Keratinocyte (primary cell): ENCODE measurements around the gene SDK1. TPM values are rescaled to one million over a fixed set of nuclear protein-coding genes. Genes with fewer than 3 reads are reported as not detected.

Experiments
- DNase-seq: peaks from one replicate; pipeline ENCODE4 v3.0.0-alpha.2; 2011; ENCODE audit warnings: low read depth, missing footprints, low spot score
- FAIRE-seq: peaks from 2 replicates; lab custom pipeline; 2011; peaks lifted over from hg19 to GRCh38; lab: Jason Lieb, UNC
- H2AFZ ChIP-seq: 2 replicates; pipeline ENCODE4 v1.6.0; 2012; ENCODE audit warnings: low read length, control low read depth, inconsistent platforms; ENCODE audit not compliant: control insufficient read depth
- H3K27ac ChIP-seq: 2 replicates; pipeline ENCODE4 v1.5.1; 2011; ENCODE audit warnings: low read length; ENCODE audit not compliant: control insufficient read depth, insufficient read depth
- H3K27me3 ChIP-seq: 3 replicates; pipeline ENCODE4 v1.6.0; 2011; ENCODE audit warnings: low read length; ENCODE audit not compliant: control insufficient read depth, insufficient read depth; ENCODE audit errors: extremely low read depth
- H3K36me3 ChIP-seq, 2 experiments: 2 replicates in 1 of 2; 3 replicates in 1 of 2; pipeline ENCODE4 v1.5.1; 2011; ENCODE audit warnings: low read length in 2 of 2, mild to moderate bottlenecking in 1 of 2; ENCODE audit not compliant: control insufficient read depth in 2 of 2, insufficient read depth in 2 of 2; ENCODE audit errors: extremely low read depth in 1 of 2
- H3K4me1 ChIP-seq: 3 replicates; pipeline ENCODE4 v1.5.1; 2011; ENCODE audit warnings: low read length; ENCODE audit not compliant: control insufficient read depth, insufficient read depth; ENCODE audit errors: extremely low read depth
- H3K4me2 ChIP-seq: 3 replicates; pipeline ENCODE4 v1.6.0; 2011; ENCODE audit warnings: low read depth, low read length; ENCODE audit not compliant: control insufficient read depth, insufficient read depth; ENCODE audit errors: extremely low read depth
- H3K4me3 ChIP-seq, 3 experiments: fragments of 200-600 bp in 1 of 3; sonication (generic) in 1 of 3; 2 replicates in 2 of 3; 3 replicates in 1 of 3; pipeline ENCODE4 v1.5.1; 2011 to 2016; ENCODE audit warnings: low read length in 3 of 3, mild to moderate bottlenecking in 3 of 3, control low read depth in 2 of 3, inconsistent platforms in 1 of 3, low read depth in 1 of 3, mixed read lengths in 1 of 3, mixed run types in 1 of 3, moderate library complexity in 1 of 3; ENCODE audit not compliant: control insufficient read depth in 2 of 3, insufficient read depth in 2 of 3; ENCODE audit errors: extremely low read depth in 1 of 3
- H3K79me2 ChIP-seq: 2 replicates; pipeline ENCODE4 v1.6.0; 2012; ENCODE audit warnings: low read length; ENCODE audit not compliant: control insufficient read depth, insufficient read depth
- H3K9ac ChIP-seq: 3 replicates; pipeline ENCODE4 v1.6.0; 2011; ENCODE audit warnings: low read length; ENCODE audit not compliant: control insufficient read depth, insufficient read depth; ENCODE audit errors: extremely low read depth
- H3K9me1 ChIP-seq: 3 replicates; pipeline ENCODE4 v1.6.0; 2011; ENCODE audit warnings: low read length; ENCODE audit not compliant: control insufficient read depth, insufficient read depth; ENCODE audit errors: extremely low read depth
- H3K9me3 ChIP-seq: 2 replicates; pipeline ENCODE4 v1.5.1; 2012; ENCODE audit warnings: low read depth, low read length; ENCODE audit not compliant: control insufficient read depth
- H4K20me1 ChIP-seq: 3 replicates; pipeline ENCODE4 v1.6.0; 2011; ENCODE audit warnings: low read length; ENCODE audit not compliant: control insufficient read depth, insufficient read depth; ENCODE audit errors: extremely low read depth
- EZH2 ChIP-seq: IDR thresholded peaks from one replicate; pipeline ENCODE4 v1.6.1; 2012; ENCODE audit warnings: inconsistent platforms, mild to moderate bottlenecking, low read length, moderate library complexity
- dilution Hi-C: fragments of 300-500 bp; cut with MboI; formaldehyde crosslinking; loops from one replicate; pipeline ENCODE4 v1.7.0; 2020; ENCODE audit warnings: low sequenced_read_pairs; ENCODE audit not compliant: extremely low pct_ligation_motif_present
- polyA plus RNA-seq, 5 experiments: library from polyadenylated mRNA; depleted of rRNA in 3 of 5; stranded (reverse) in 3 of 5; stranded (forward) in 1 of 5; unstranded in 1 of 5; fragments of >200 nt; gene quantifications; 1 replicate in 1 of 5; 2 replicates in 3 of 5; 3 replicates in 1 of 5; pipeline versions ENCODE4 v1.2.1 to v1.2.3, GENCODE V29; 2011 to 2012; ENCODE audit warnings: missing spikeins in 2 of 5, low read depth in 1 of 5, low replicate concordance in 1 of 5
- TF ChIP-seq, protein P1 (sequence below), 3 experiments: IDR thresholded peaks in 1 of 3; conservative IDR thresholded peaks in 1 of 3; optimal IDR thresholded peaks in 1 of 3; 2 replicates in 2 of 3; 3 replicates in 1 of 3; pipeline versions ENCODE3 to v1.5.1; 2011; ENCODE audit warnings: low read length in 3 of 3, mild to moderate bottlenecking in 3 of 3, moderate library complexity in 2 of 3, control low read depth in 1 of 3, inconsistent platforms in 1 of 3; ENCODE audit not compliant: insufficient read depth in 2 of 3; ENCODE audit errors: extremely low read depth in 1 of 3

The SDK1 gene
- polyA plus RNA-seq, 1 donor (not counting 4 experiments of a cell fraction or from before 2014, with no cell fraction given), result 0.66 TPM

GRCh38 chr7:4066206-4066605 is 765.2 kb downstream of the SDK1 start:
- no peak for FAIRE-seq

DNA sequence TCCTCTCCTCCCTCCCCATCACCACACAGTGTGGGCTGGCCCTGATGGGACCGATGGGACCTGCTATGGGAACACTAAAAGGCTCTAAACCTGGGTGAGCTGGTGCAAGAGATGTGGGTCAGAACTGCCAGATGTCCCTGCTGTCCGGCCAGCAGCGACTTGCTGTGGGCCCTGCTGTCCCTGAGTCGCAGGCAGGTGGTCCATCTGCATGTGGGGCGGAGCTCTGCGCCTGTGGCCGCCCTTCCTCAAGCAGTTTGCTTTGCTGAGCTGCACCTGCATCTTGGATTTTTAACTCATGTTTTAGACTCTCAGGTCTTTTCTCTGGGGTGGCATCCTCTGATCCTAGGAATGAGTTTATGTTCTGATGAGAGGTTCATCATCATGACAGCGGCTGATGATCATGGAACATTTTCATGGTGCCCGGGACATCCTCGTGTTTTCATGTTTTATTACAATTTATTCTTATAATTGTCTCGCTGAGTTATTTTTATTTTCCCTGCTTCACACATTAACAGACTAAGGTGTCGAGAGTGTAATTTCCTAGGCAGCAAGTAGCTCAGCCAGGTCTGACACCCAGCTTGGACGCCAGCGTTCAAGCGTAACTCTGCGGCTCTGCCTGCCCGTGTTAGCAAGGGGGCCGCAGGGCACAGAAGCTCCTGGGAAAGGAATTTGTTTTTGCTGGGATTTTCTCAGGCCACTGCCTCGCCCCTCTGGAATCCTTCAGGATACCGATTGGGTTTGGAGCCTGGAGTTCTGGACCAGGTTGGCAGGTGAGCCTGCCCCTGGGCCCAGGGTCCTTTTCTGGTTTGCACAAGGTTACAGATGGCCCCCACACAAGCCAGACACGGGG is 765.8 kb downstream of the SDK1 start:
- H3K27ac ChIP-seq, result no peak overlapping the region
- H3K36me3 ChIP-seq, result peaks cover 0 to 2% of the 10 kb centered on the region in 2 experiments
- no peaks in the 10 kb centered on the region for H3K79me2 ChIP-seq
- FAIRE-seq, result no peak
- H3K4me2 ChIP-seq, result no peak overlapping the region
- H3K9me3 ChIP-seq, result no peaks in the 10 kb centered on the region
- H3K9ac ChIP-seq, result no peak overlapping the region
- dilution Hi-C loops, result no loop called here
- no peak overlapping the region for H2AFZ ChIP-seq
- no peaks in the 10 kb centered on the region for H3K27me3 ChIP-seq
- no peak overlapping the region for H3K4me3 ChIP-seq
- no peaks in the 10 kb centered on the region for H3K4me1 ChIP-seq
- TF ChIP-seq EZH2, result no peak
- TF ChIP-seq, protein P1, sequence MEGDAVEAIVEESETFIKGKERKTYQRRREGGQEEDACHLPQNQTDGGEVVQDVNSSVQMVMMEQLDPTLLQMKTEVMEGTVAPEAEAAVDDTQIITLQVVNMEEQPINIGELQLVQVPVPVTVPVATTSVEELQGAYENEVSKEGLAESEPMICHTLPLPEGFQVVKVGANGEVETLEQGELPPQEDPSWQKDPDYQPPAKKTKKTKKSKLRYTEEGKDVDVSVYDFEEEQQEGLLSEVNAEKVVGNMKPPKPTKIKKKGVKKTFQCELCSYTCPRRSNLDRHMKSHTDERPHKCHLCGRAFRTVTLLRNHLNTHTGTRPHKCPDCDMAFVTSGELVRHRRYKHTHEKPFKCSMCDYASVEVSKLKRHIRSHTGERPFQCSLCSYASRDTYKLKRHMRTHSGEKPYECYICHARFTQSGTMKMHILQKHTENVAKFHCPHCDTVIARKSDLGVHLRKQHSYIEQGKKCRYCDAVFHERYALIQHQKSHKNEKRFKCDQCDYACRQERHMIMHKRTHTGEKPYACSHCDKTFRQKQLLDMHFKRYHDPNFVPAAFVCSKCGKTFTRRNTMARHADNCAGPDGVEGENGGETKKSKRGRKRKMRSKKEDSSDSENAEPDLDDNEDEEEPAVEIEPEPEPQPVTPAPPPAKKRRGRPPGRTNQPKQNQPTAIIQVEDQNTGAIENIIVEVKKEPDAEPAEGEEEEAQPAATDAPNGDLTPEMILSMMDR (optimal IDR thresholded peaks at IDR 0.05 in 1 of 3, IDR thresholded peaks at IDR 0.05 in 1 of 3, conservative IDR thresholded peaks at IDR 0.05 in 1 of 3; ENCODE audit: extremely low read depth in 1 of 3, insufficient read depth in 2 of 3, low read length in 3 of 3), result no peak
- H4K20me1 ChIP-seq, result no peaks in the 10 kb centered on the region
- no peak for DNase-seq
- H3K9me1 ChIP-seq, result no peaks in the 10 kb centered on the region

More at GRCh38 chr7:4066206-4066605, 765.2 kb downstream of the SDK1 start:
- H3K9ac ChIP-seq, result no peak overlapping the region
- H3K9me1 ChIP-seq, result no peaks in the 10 kb centered on the region
- DNase-seq, result no peak
- dilution Hi-C loops, result no loop called here
- no peak overlapping the region for H3K4me3 ChIP-seq
- H3K4me2 ChIP-seq, result no peak overlapping the region
- peaks cover 0 to 2% of the 10 kb centered on the region in 2 experiments for H3K36me3 ChIP-seq
- H3K9me3 ChIP-seq, result no peaks in the 10 kb centered on the region
- H3K4me1 ChIP-seq, result no peaks in the 10 kb centered on the region
- no peaks in the 10 kb centered on the region for H3K79me2 ChIP-seq
- no peak for TF ChIP-seq EZH2
- TF ChIP-seq, protein P1 (optimal IDR thresholded peaks at IDR 0.05 in 1 of 3, IDR thresholded peaks at IDR 0.05 in 1 of 3, conservative IDR thresholded peaks at IDR 0.05 in 1 of 3; ENCODE audit: extremely low read depth in 1 of 3, insufficient read depth in 2 of 3, low read length in 3 of 3), result no peak
- H3K27me3 ChIP-seq, result no peaks in the 10 kb centered on the region
- H2AFZ ChIP-seq, result no peak overlapping the region
- H3K27ac ChIP-seq, result no peak overlapping the region
- H4K20me1 ChIP-seq, result no peaks in the 10 kb centered on the region
